GM19240 (cell line): ENCODE data around the gene EVA1C.
"Not testable (repeated sequence)": the region's sequence is repeated elsewhere in the genome, so short reads cannot be mapped to it uniquely, and the experiment has no call there.

ENCODE experiments used
- DNase-seq: peaks from one replicate; pipeline ENCODE4 v3.0.0; 2011; ENCODE audit warnings: low spot score; ENCODE audit not compliant: insufficient read length

EVA1C gene

GRCh38 chr21:32559006-32559610 lies 146.6 kb downstream of the EVA1C start:
- no peak for DNase-seq

GRCh38 chr21:32560896-32561295 lies 148.4 kb downstream of the EVA1C start:
- DNase-seq: no peak

GRCh38 chr21:32561476-32561875 lies 149.0 kb downstream of the EVA1C start:
- not testable (repeated sequence) for DNase-seq

GRCh38 chr21:32562426-32562825 lies 149.9 kb downstream of the EVA1C start:
- no peak for DNase-seq

- DNase-seq: no peak
These were observed 150.4 kb downstream of the EVA1C start for GRCh38 chr21:32562915-32563314.
